Thyroid gland (tissue), 4 donors: ENCODE results near the gene OTOF.

ENCODE experiments used
- POLR2A ChIP-seq, 2 donors: fragments of 450-650 bp; IDR thresholded peaks; one replicate each; pipeline ENCODE4 v1.6.1; 2017; ENCODE audit warnings: antibody characterized with exemption in 2 of 2, mild to moderate bottlenecking in 2 of 2, moderate library complexity in 1 of 2
- TF ChIP-seq, protein P1 (sequence below), 6 experiments: fragments of 200-600 bp in 3 of 6; fragments of 450-650 bp in 3 of 6; sonication (generic) in 3 of 6; IDR thresholded peaks; one replicate each; pipeline ENCODE4 v1.5.1; 2016 to 2019; ENCODE audit warnings: antibody characterized with exemption in 6 of 6, mild to moderate bottlenecking in 2 of 6, inconsistent platforms in 1 of 6, moderate library complexity in 1 of 6

GRCh38 chr2:26478366-26478765 is 442 bp upstream of the OTOF start:
- TF ChIP-seq, protein P1, sequence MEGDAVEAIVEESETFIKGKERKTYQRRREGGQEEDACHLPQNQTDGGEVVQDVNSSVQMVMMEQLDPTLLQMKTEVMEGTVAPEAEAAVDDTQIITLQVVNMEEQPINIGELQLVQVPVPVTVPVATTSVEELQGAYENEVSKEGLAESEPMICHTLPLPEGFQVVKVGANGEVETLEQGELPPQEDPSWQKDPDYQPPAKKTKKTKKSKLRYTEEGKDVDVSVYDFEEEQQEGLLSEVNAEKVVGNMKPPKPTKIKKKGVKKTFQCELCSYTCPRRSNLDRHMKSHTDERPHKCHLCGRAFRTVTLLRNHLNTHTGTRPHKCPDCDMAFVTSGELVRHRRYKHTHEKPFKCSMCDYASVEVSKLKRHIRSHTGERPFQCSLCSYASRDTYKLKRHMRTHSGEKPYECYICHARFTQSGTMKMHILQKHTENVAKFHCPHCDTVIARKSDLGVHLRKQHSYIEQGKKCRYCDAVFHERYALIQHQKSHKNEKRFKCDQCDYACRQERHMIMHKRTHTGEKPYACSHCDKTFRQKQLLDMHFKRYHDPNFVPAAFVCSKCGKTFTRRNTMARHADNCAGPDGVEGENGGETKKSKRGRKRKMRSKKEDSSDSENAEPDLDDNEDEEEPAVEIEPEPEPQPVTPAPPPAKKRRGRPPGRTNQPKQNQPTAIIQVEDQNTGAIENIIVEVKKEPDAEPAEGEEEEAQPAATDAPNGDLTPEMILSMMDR (IDR thresholded peaks at IDR 0.05) = no peak
- no peak for TF ChIP-seq POLR2A (IDR thresholded peaks at IDR 0.05)
